IPS-20b (cell line): ENCODE measurements around the gene DCAF8L2.
"Not testable (repeated sequence)": the region's sequence is repeated elsewhere in the genome, so short reads cannot be mapped to it uniquely, and the experiment has no call there.

Source experiments
- H3K27ac ChIP-seq: one replicate; pipeline ENCODE4 v1.5.1; 2013; ENCODE audit warnings: low read length
- H3K27me3 ChIP-seq: 2 replicates; pipeline ENCODE4 v1.6.1; 2013; ENCODE audit warnings: mild to moderate bottlenecking, low read length, inconsistent platforms; ENCODE audit not compliant: insufficient read depth
- H3K36me3 ChIP-seq: 2 replicates; pipeline ENCODE4 v1.6.1; 2013; ENCODE audit warnings: low read depth, mild to moderate bottlenecking, inconsistent platforms, low read length, moderate library complexity; ENCODE audit not compliant: insufficient read depth
- H3K4me1 ChIP-seq: 2 replicates; pipeline ENCODE4 v1.6.1; 2013; ENCODE audit warnings: mild to moderate bottlenecking, control low read depth, inconsistent platforms, low read length, moderate library complexity; ENCODE audit not compliant: insufficient read depth
- H3K4me3 ChIP-seq: 2 replicates; pipeline ENCODE4 v1.5.1; 2013; ENCODE audit warnings: mild to moderate bottlenecking, low read length, inconsistent platforms
- H3K9ac ChIP-seq: 2 replicates; pipeline ENCODE4 v1.6.1; 2013; ENCODE audit warnings: low read depth, mild to moderate bottlenecking, inconsistent platforms, low read length, moderate library complexity
- H3K9me3 ChIP-seq: 2 replicates; pipeline ENCODE4 v1.6.1; 2013; ENCODE audit warnings: mild to moderate bottlenecking, low read depth, low read length, inconsistent platforms; ENCODE audit not compliant: insufficient read depth

The DCAF8L2 gene

DNA sequence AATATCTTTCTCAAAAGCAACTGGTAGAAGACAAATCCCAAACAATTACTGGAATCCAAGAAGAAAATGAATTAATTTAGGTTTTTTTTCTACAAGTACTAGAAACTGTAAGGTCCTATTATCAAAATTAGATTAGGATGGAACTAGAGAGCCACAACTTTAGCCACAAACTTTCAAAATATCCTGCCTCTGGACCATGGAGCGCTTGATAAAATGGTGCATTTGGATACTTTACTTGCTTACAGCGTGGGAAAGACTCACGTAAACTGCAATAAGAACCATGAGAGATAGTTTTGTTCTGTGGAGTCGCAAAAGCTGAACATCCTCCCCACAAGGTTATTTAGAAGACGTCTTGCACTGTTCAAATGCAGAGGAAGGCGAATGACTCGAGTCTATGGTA is at the start of gene DCAF8L2:
TSS of gene DCAF8L2 (plus strand) at position 301 of the 400 bp plus-strand sequence. CDS start 156,552 bp downstream, outside the sequence.
- no peaks in the 10 kb centered on the region for H3K36me3 ChIP-seq
- H3K4me3 ChIP-seq = no peak within 1 kb of the TSS
- H3K9me3 ChIP-seq = no peaks in the 10 kb centered on the region
- no peak within 1 kb of the TSS for H3K27ac ChIP-seq
- no peaks in the 10 kb centered on the region for H3K27me3 ChIP-seq
- no peak within 1 kb of the TSS for H3K9ac ChIP-seq
- H3K4me1 ChIP-seq = no peaks in the 10 kb centered on the region

DNA sequence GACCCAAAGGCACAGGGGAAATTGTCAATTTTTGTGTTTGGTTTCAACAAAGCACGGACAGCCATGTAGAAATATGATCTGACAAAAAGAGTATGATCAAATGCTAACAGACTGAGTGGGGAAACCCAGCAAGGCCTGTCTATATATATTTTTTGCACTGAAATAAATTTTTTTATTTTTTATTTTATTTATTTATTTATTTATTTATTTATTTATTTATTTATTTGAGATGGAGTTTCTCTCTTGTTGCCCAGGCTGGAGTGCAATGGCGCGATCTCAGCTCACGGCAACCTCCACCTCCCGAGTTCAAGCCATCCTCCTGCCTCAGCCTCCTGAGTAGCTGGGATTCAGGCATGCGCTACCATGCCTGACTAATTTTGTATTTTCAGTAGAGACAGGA is 49.0 kb upstream of the DCAF8L2 start:
- H3K9me3 ChIP-seq, H3K9ac ChIP-seq, H3K27ac ChIP-seq, H3K36me3 ChIP-seq, H3K4me1 ChIP-seq, H3K27me3 ChIP-seq, H3K4me3 ChIP-seq: not testable (repeated sequence)

DNA sequence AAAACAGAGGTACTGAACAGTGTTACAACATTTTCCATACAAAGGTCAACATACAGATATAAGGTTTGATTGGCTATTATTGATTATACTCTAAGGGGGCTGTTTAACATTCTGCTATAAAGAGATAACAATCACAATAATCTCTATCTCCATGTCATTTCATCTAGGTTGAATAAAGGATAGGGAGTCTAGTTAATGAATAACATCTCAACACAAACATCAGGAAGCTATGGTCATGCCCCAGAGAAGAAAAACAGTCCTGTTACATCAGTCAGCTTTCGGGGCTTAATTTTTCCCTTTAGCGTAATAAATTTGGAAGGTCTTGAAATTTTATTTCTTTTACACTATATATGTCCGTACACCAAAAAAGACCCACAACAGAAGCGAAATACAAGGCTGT is 41.5 kb upstream of the DCAF8L2 start:
- Histone ChIP-seq H3K4me3 (no peak overlapping the region), H3K27ac (no peak overlapping the region), H3K9ac (no peak overlapping the region), H3K4me1 (no peaks in the 10 kb centered on the region), H3K9me3 (no peaks in the 10 kb centered on the region), H3K27me3 (no peaks in the 10 kb centered on the region), H3K36me3 (no peaks in the 10 kb centered on the region)

DNA sequence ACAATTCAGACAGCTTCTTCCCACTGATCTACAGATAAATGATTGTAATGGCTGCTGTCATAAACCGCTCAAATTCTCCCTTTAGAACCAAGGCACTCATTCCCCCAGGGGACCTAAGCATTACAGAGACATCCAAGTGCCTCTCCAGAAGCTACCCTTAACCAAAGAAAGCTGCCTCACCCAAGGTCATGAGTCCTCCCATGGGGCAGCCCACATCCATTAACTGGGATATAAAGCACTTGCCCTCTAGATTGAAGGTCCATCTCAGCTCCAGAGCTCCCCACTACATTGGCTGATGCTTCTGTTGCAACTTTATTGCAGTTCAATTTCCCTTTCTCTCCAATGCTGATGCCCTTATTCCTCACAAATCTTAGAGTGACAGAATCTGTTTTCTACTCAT is 40.5 kb upstream of the DCAF8L2 start:
- no peaks in the 10 kb centered on the region for H3K9me3 ChIP-seq
- H3K4me1 ChIP-seq = no peaks in the 10 kb centered on the region
- H3K36me3 ChIP-seq = no peaks in the 10 kb centered on the region
- no peak overlapping the region for H3K27ac ChIP-seq
- no peak overlapping the region for H3K4me3 ChIP-seq
- no peak overlapping the region for H3K9ac ChIP-seq
- no peaks in the 10 kb centered on the region for H3K27me3 ChIP-seq

DNA sequence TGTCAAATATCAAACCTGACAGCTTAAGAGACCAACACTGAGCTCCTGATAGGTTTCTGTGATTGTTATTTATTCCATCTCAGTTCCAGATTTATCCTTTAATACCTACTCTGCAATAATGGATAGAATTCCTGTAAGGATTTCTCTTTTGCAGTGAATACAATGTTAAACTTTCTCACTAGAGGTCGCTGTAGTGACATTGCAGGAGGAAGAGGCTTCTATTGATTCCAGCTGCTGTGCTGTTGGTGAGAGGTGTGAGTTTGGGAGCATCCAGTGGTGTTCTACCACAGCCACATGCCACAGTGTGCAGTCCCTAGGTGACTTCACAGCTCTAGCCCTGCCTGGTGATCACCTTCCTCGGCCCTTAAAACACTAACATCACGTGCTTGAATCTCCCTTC is 34.6 kb upstream of the DCAF8L2 start:
- no peaks in the 10 kb centered on the region for H3K4me1 ChIP-seq

DNA sequence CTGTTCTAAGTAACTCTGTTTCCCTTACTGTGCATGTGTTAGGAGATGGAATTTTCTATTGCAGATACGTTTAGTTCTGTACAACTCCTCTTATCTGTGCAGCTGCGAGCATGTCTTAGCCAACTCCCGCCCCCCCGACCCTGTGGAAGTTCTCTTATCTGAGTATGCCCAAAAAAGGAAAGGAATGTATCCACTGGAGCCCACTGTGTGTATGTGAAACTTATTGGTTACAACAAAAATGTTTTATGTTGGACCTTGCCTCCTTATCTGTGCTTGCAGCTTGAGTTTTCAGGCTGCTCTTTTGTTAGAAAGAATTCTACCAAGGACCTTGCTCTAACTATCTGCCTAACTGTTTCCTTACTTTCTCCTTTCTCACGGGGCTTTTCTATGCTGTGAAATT is 24.2 kb upstream of the DCAF8L2 start:
- Histone ChIP-seq H3K9me3 (no peaks in the 10 kb centered on the region), H3K27me3 (no peaks in the 10 kb centered on the region), H3K4me3 (no peak overlapping the region), H3K9ac (no peak overlapping the region), H3K27ac (no peak overlapping the region), H3K36me3 (no peaks in the 10 kb centered on the region), H3K4me1 (no peaks in the 10 kb centered on the region)

More for the DNA sequence above, 34.6 kb upstream of the DCAF8L2 start:
- Histone ChIP-seq H3K4me3 (no peak overlapping the region), H3K9me3 (no peaks in the 10 kb centered on the region), H3K27ac (no peak overlapping the region), H3K27me3 (no peaks in the 10 kb centered on the region), H3K9ac (no peak overlapping the region), H3K36me3 (no peaks in the 10 kb centered on the region)

DNA sequence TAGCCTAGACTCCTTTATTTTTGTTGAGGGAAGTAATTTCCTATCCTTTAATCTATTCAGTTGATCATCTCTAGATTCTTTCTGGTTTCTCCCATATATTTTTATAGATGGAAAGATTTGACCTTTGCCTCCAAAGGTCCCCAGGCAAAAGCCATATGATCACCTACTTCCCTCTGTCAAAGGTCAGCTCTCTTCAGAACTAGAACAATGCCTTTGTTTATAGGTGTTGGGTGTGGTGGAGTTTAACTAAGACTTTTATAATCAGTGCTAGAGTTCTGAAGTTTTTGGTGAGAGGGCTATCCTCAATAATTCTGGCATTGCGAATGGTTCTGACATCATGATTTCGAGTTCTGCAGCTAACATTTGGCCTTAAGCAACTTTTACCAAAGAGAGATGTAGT is 19.0 kb upstream of the DCAF8L2 start:
- H3K9ac ChIP-seq = no peak overlapping the region
- H3K4me1 ChIP-seq = no peaks in the 10 kb centered on the region
- H3K4me3 ChIP-seq = no peak overlapping the region
- H3K36me3 ChIP-seq = no peaks in the 10 kb centered on the region
- H3K27me3 ChIP-seq = no peaks in the 10 kb centered on the region
- no peak overlapping the region for H3K27ac ChIP-seq
- H3K9me3 ChIP-seq = no peaks in the 10 kb centered on the region

DNA sequence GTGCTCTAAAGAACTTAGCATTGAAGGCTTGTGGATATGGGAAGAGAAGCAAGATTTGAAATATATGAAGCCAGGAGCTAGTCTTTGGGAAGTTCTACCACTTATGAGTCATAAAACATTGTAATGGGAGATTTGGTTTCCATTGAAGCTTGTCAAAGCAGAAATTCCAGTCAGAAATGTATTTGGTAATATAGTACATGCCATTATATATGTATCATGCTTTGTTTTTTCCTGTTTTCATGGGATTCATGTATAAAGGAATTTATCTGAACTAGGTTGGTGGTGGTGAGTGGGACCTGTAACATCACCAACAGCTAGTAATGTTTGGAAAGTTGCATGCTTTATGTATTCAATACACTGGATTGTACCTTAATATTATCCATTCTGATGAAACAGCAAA is 14.6 kb upstream of the DCAF8L2 start:
- no peaks in the 10 kb centered on the region for H3K36me3 ChIP-seq
- H3K9me3 ChIP-seq = no peaks in the 10 kb centered on the region
- H3K27ac ChIP-seq = no peak overlapping the region
- no peaks in the 10 kb centered on the region for H3K27me3 ChIP-seq
- H3K9ac ChIP-seq = no peak overlapping the region
- H3K4me3 ChIP-seq = no peak overlapping the region
- no peaks in the 10 kb centered on the region for H3K4me1 ChIP-seq

DNA sequence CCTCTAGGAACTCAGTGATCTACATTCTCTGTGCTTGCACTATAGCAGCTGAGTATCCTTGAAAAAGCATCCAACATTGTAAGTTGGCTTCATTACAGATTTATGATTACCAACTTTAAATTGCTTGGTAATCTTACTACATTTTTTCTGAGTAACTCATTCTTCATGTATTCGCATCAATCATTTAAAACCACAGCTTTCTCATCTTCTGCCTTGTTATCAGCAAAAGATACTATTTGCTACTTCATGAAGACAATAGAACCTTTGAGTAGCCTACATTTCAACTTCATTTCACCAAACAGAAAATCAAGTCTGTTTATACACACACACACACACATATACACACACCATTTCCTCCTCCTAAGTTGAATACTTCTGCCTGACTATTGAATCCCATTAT is 6.2 kb upstream of the DCAF8L2 start:
- Histone ChIP-seq H3K4me3 (no peak overlapping the region), H3K27me3 (no peaks in the 10 kb centered on the region), H3K36me3 (no peaks in the 10 kb centered on the region), H3K4me1 (no peaks in the 10 kb centered on the region), H3K9ac (no peak overlapping the region), H3K27ac (no peak overlapping the region), H3K9me3 (no peaks in the 10 kb centered on the region)

DNA sequence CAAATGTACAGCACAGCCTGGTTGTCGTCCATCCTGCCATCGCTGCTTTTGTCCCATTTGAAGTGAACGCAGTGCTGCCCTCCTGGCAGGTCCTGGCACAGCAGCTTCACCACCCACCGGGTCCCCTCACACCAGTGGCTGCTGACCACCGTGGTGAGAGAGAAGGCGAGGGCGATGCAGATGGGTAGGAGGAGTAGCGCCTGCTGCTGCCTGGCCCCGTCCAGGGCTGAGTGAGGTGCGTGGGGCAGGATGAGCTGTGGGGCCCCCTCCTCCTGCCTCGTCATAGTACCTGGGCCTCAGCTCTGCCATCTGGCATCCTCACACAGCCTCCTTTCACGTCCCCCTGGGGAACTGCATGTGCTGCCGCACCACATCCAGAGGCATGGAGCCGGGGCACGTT is 1.8 kb downstream of the DCAF8L2 start:
- H3K9me3 ChIP-seq = no peaks in the 10 kb centered on the region
- H3K27me3 ChIP-seq = no peaks in the 10 kb centered on the region
- H3K36me3 ChIP-seq = no peaks in the 10 kb centered on the region
- no peak overlapping the region for H3K4me3 ChIP-seq
- no peak overlapping the region for H3K9ac ChIP-seq
- H3K27ac ChIP-seq = no peak overlapping the region
- H3K4me1 ChIP-seq = no peaks in the 10 kb centered on the region

DNA sequence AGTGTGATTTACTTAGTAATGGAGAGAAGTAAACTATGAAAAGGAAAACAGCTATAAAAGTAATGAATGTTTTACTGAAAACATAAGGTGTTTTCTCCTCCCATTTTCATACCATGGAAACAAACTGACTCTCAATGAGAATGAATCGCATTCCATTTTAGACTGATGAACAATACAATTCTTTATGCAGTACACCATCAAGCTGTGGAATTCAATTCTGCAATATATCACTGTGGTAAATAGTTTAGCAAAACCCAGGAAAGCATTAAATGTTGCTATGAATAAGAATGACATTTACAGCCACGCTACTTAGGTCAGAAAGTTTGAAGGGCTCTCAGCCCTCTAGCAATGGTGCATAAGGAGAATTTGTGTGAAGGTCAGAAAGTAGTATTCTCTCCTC is 7.4 kb downstream of the DCAF8L2 start:
- Histone ChIP-seq H3K27ac (no peak overlapping the region), H3K27me3 (no peaks in the 10 kb centered on the region), H3K36me3 (no peaks in the 10 kb centered on the region), H3K4me1 (no peaks in the 10 kb centered on the region), H3K9ac (no peak overlapping the region), H3K4me3 (no peak overlapping the region), H3K9me3 (no peaks in the 10 kb centered on the region)

DNA sequence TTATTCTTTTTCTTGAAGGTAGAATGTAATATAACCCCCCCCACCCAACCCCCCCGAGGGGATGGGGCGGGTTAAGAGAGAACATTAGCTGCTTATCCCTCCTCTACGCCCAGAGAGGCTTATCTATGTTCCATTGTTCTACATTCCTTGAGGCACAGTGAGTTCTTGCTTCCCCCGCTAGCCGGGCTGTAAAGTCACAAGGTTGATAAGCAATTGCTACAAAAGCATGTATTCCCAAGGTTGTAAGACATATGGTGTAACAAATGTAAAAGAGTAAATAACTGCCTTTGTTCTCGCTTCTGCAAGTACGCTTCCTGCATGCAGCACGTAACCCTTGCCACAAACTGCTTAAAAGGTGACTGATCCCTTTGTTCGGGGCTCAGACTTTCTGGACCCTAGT is 8.2 kb downstream of the DCAF8L2 start:
- Histone ChIP-seq H3K27ac (no peak overlapping the region), H3K36me3 (no peaks in the 10 kb centered on the region), H3K27me3 (no peaks in the 10 kb centered on the region), H3K4me1 (no peaks in the 10 kb centered on the region), H3K4me3 (no peak overlapping the region), H3K9me3 (no peaks in the 10 kb centered on the region), H3K9ac (no peak overlapping the region)

DNA sequence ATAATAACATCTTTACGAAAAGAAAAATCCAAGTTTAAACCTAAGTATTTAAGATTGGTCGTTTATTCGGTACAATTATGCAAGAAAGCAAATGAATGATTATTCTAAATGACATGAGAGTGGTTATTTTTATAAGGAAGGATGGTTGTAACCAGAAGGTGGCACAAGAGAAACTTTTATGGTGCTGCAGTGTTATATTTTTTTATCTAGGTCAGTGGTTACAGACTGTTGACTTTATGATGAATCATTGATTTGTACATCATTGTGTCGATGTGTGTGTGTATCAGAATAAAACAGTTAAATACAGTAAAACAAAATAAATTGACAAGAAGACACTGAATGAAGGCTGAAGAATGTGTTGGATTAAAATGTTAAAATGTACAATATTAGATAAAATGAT is 9.8 kb downstream of the DCAF8L2 start:
- H3K9me3 ChIP-seq = no peaks in the 10 kb centered on the region
- H3K36me3 ChIP-seq = no peaks in the 10 kb centered on the region
- no peak overlapping the region for H3K9ac ChIP-seq
- no peaks in the 10 kb centered on the region for H3K27me3 ChIP-seq
- no peak overlapping the region for H3K4me3 ChIP-seq
- no peak overlapping the region for H3K27ac ChIP-seq
- H3K4me1 ChIP-seq = no peaks in the 10 kb centered on the region
